Stimulated activated naive CD8-positive, alpha-beta T cell treated with anti-CD3 and anti-CD28 coated beads, Interleukin-15, Interleukin-2, amounts not matched to agents 100 ng/mL and 50 ng/mL, for 24 hours (primary cell): ENCODE results near the gene HS3ST5.
"Not testable (repeated sequence)": the region's sequence is repeated elsewhere in the genome, so short reads cannot be mapped to it uniquely, and the experiment has no call there.

ENCODE experiments used
- H3K27ac Mint-ChIP-seq: one replicate; pipeline ENCODE4 v1.8.0; 2021; ENCODE audit warnings: mild to moderate bottlenecking, mixed read lengths
- H3K27me3 Mint-ChIP-seq: one replicate; pipeline ENCODE4 v1.8.0; 2021; ENCODE audit warnings: mixed read lengths
- H3K36me3 Mint-ChIP-seq: one replicate; pipeline ENCODE4 v1.8.0; 2021; ENCODE audit warnings: low read depth, mixed read lengths
- H3K4me1 Mint-ChIP-seq: one replicate; pipeline ENCODE4 v1.8.0; 2021; ENCODE audit warnings: low read depth, mixed read lengths
- H3K4me3 Mint-ChIP-seq: one replicate; pipeline ENCODE4 v1.8.0; 2021; ENCODE audit warnings: mild to moderate bottlenecking, mixed read lengths
- H3K9me3 Mint-ChIP-seq: one replicate; pipeline ENCODE4 v1.8.0; 2021; ENCODE audit warnings: mixed read lengths

HS3ST5 gene

GRCh38 chr6:114149182-114149581 lies 193.6 kb downstream of the HS3ST5 start:
- H3K36me3 Mint-ChIP-seq, H3K27ac Mint-ChIP-seq, H3K9me3 Mint-ChIP-seq, H3K27me3 Mint-ChIP-seq, H3K4me1 Mint-ChIP-seq, H3K4me3 Mint-ChIP-seq: not testable (repeated sequence)

- H3K4me3 Mint-ChIP-seq: no peak overlapping the region
- H3K4me1 Mint-ChIP-seq: no peaks in the 10 kb centered on the region
- H3K36me3 Mint-ChIP-seq: no peaks in the 10 kb centered on the region
- no peak overlapping the region for H3K27ac Mint-ChIP-seq
- H3K27me3 Mint-ChIP-seq: peaks cover 8% of the 10 kb centered on the region
- peaks cover 6% of the 10 kb centered on the region for H3K9me3 Mint-ChIP-seq
Measured at GRCh38 chr6:114144887-114145851, 197.7 kb downstream of the HS3ST5 start.

- H3K4me1 Mint-ChIP-seq: no peaks in the 10 kb centered on the region
- H3K36me3 Mint-ChIP-seq: no peaks in the 10 kb centered on the region
- H3K4me3 Mint-ChIP-seq: no peak overlapping the region
- H3K27me3 Mint-ChIP-seq: peaks cover 8% of the 10 kb centered on the region
- H3K9me3 Mint-ChIP-seq: peaks cover 5% of the 10 kb centered on the region
- H3K27ac Mint-ChIP-seq: no peak overlapping the region
Measured at GRCh38 chr6:114142258-114142657, 200.6 kb downstream of the HS3ST5 start.

GRCh38 chr6:114140416-114140815 lies 202.4 kb downstream of the HS3ST5 start:
- no peak overlapping the region for H3K4me3 Mint-ChIP-seq

GRCh38 chr6:114138577-114139248 lies 204.1 kb downstream of the HS3ST5 start:
- Mint-ChIP-seq H3K27me3 (peaks cover 14% of the 10 kb centered on the region), H3K4me1 (no peaks in the 10 kb centered on the region)

More at GRCh38 chr6:114140416-114140815, 202.4 kb downstream of the HS3ST5 start:
- H3K27me3 Mint-ChIP-seq: peaks cover 13% of the 10 kb centered on the region
- H3K9me3 Mint-ChIP-seq: no peaks in the 10 kb centered on the region
- H3K36me3 Mint-ChIP-seq: no peaks in the 10 kb centered on the region
- H3K4me1 Mint-ChIP-seq: no peaks in the 10 kb centered on the region
- H3K27ac Mint-ChIP-seq: no peak overlapping the region

GRCh38 chr6:114135363-114135971 lies 207.4 kb downstream of the HS3ST5 start:
- Mint-ChIP-seq H3K36me3 (no peaks in the 10 kb centered on the region), H3K4me3 (no peak overlapping the region)

More at GRCh38 chr6:114138577-114139248, 204.1 kb downstream of the HS3ST5 start:
- no peak overlapping the region for H3K4me3 Mint-ChIP-seq
- H3K27ac Mint-ChIP-seq: no peak overlapping the region
- no peaks in the 10 kb centered on the region for H3K36me3 Mint-ChIP-seq
- H3K9me3 Mint-ChIP-seq: no peaks in the 10 kb centered on the region

GRCh38 chr6:114133816-114134215 lies 209.0 kb downstream of the HS3ST5 start:
- Mint-ChIP-seq H3K9me3 (no peaks in the 10 kb centered on the region), H3K27ac (no peak overlapping the region), H3K4me3 (no peak overlapping the region), H3K36me3 (no peaks in the 10 kb centered on the region), H3K27me3 (peaks cover 6% of the 10 kb centered on the region), H3K4me1 (no peaks in the 10 kb centered on the region)

More at GRCh38 chr6:114135363-114135971, 207.4 kb downstream of the HS3ST5 start:
- Mint-ChIP-seq H3K27me3 (peaks cover 6% of the 10 kb centered on the region), H3K4me1 (no peaks in the 10 kb centered on the region), H3K27ac (no peak overlapping the region), H3K9me3 (no peaks in the 10 kb centered on the region)

- Mint-ChIP-seq H3K9me3 (no peaks in the 10 kb centered on the region), H3K36me3 (no peaks in the 10 kb centered on the region)
Measured at GRCh38 chr6:114131945-114132344, 210.9 kb downstream of the HS3ST5 start.

GRCh38 chr6:114125576-114125975 lies 217.2 kb downstream of the HS3ST5 start:
- Mint-ChIP-seq H3K4me3 (no peak overlapping the region), H3K36me3 (no peaks in the 10 kb centered on the region), H3K9me3 (no peaks in the 10 kb centered on the region), H3K4me1 (no peaks in the 10 kb centered on the region), H3K27me3 (peaks cover 13% of the 10 kb centered on the region), H3K27ac (no peak overlapping the region)

More at GRCh38 chr6:114131945-114132344, 210.9 kb downstream of the HS3ST5 start:
- Mint-ChIP-seq H3K4me1 (no peaks in the 10 kb centered on the region), H3K27me3 (peaks cover 6% of the 10 kb centered on the region), H3K27ac (no peak overlapping the region), H3K4me3 (no peak overlapping the region)

- H3K9me3 Mint-ChIP-seq: no peaks in the 10 kb centered on the region
- H3K27me3 Mint-ChIP-seq: peaks cover 24% of the 10 kb centered on the region
- no peaks in the 10 kb centered on the region for H3K36me3 Mint-ChIP-seq
- H3K27ac Mint-ChIP-seq: no peak overlapping the region
- H3K4me3 Mint-ChIP-seq: no peak overlapping the region
- H3K4me1 Mint-ChIP-seq: no peaks in the 10 kb centered on the region
Measured at GRCh38 chr6:114121913-114122662, 220.7 kb downstream of the HS3ST5 start.

GRCh38 chr6:114119056-114119455 lies 223.8 kb downstream of the HS3ST5 start:
- Mint-ChIP-seq H3K27ac (no peak overlapping the region), H3K4me3 (no peak overlapping the region), H3K36me3 (no peaks in the 10 kb centered on the region), H3K27me3 (peaks cover 16% of the 10 kb centered on the region), H3K4me1 (no peaks in the 10 kb centered on the region), H3K9me3 (no peaks in the 10 kb centered on the region)

- Mint-ChIP-seq H3K27me3 (peaks cover 16% of the 10 kb centered on the region), H3K9me3 (no peaks in the 10 kb centered on the region), H3K27ac (no peak overlapping the region), H3K4me3 (no peak overlapping the region), H3K36me3 (no peaks in the 10 kb centered on the region), H3K4me1 (no peaks in the 10 kb centered on the region)
Measured at GRCh38 chr6:114115652-114116051, 227.2 kb downstream of the HS3ST5 start.

GRCh38 chr6:114108119-114109002 lies 234.5 kb downstream of the HS3ST5 start:
- H3K9me3 Mint-ChIP-seq: no peaks in the 10 kb centered on the region
- peaks cover 19% of the 10 kb centered on the region for H3K27me3 Mint-ChIP-seq
- no peaks in the 10 kb centered on the region for H3K4me1 Mint-ChIP-seq
- H3K27ac Mint-ChIP-seq: no peak overlapping the region
- no peaks in the 10 kb centered on the region for H3K36me3 Mint-ChIP-seq
- no peak overlapping the region for H3K4me3 Mint-ChIP-seq

GRCh38 chr6:114106020-114106419 lies 236.8 kb downstream of the HS3ST5 start:
- Mint-ChIP-seq H3K9me3 (no peaks in the 10 kb centered on the region), H3K4me3 (no peak overlapping the region), H3K36me3 (no peaks in the 10 kb centered on the region), H3K27ac (no peak overlapping the region), H3K4me1 (no peaks in the 10 kb centered on the region), H3K27me3 (peaks cover 14% of the 10 kb centered on the region)
